H1 (cell line): Measurements from ENCODE around the gene PRCD. TPM values are rescaled to one million over a fixed set of nuclear protein-coding genes. Genes with fewer than 3 reads are reported as not detected.

Experiments
- CTCF ChIA-PET: fragments of 300-600 bp; sonication (Branson Sonifier 250); formaldehyde crosslinking; loops from one replicate; lab custom pipeline; 2021; ENCODE audit not compliant: partially characterized antibody; lab: Charles Lee
- POLR2A ChIA-PET: fragments of 300-600 bp; sonication (Branson Sonifier 250); formaldehyde crosslinking; loops from one replicate; lab custom pipeline; 2021; ENCODE audit warnings: inconsistent platforms; ENCODE audit not compliant: partially characterized antibody; lab: Charles Lee
- DNase-seq, 2 experiments: peaks; one replicate each; pipeline versions ENCODE4 v3.0.0 to v3.0.0-alpha.2; 2010 to 2022; ENCODE audit warnings: low spot score in 2 of 2, low read depth in 1 of 2, mixed read lengths in 1 of 2
- FAIRE-seq: peaks from 2 replicates; lab custom pipeline; 2011; peaks lifted over from hg19 to GRCh38; lab: Jason Lieb, UNC
- H2AFZ ChIP-seq: 2 replicates; pipeline ENCODE4 v1.8.1; 2012; ENCODE audit warnings: low read length, inconsistent platforms
- H2AK5ac ChIP-seq: 2 replicates; pipeline ENCODE4 v1.6.1; 2013; ENCODE audit warnings: low read depth, low read length
- H2BK120ac ChIP-seq: replicated peaks from 2 replicates; pipeline ENCODE3; 2013; ENCODE audit warnings: low read depth, low read length, inconsistent platforms
- H2BK12ac ChIP-seq: 2 replicates; pipeline ENCODE4 v1.6.1; 2013; ENCODE audit warnings: low read depth, low read length
- H2BK15ac ChIP-seq: 2 replicates; pipeline ENCODE4 v1.6.1; 2013; ENCODE audit warnings: low read length
- H2BK20ac ChIP-seq: 2 replicates; pipeline ENCODE4 v1.6.1; 2013; ENCODE audit warnings: low read length
- H2BK5ac ChIP-seq: 2 replicates; pipeline ENCODE4 v1.6.1; 2013; ENCODE audit warnings: low read depth, low read length
- H3K14ac ChIP-seq: 2 replicates; pipeline ENCODE4 v1.6.1; 2013; ENCODE audit warnings: inconsistent platforms; ENCODE audit not compliant: insufficient read length
- H3K18ac ChIP-seq: 2 replicates; pipeline ENCODE4 v1.6.1; 2013; ENCODE audit warnings: low read length; ENCODE audit errors: extremely low read depth
- H3K23ac ChIP-seq: 2 replicates; pipeline ENCODE4 v1.6.1; 2013; ENCODE audit warnings: inconsistent platforms; ENCODE audit not compliant: insufficient read length
- H3K23me2 ChIP-seq: 2 replicates; pipeline ENCODE4 v1.6.1; 2013; ENCODE audit warnings: low read depth, low read length
- H3K27ac ChIP-seq: 2 replicates; pipeline ENCODE4 v1.6.1; 2011; ENCODE audit warnings: low read depth, low read length, inconsistent platforms
- H3K27me3 ChIP-seq, 4 experiments: replicated peaks in 1 of 4; 1 replicate in 1 of 4; 2 replicates in 3 of 4; pipeline versions ENCODE4 v1.6.1 to v1.8.1; 2011 to 2013; ENCODE audit warnings: low read length in 3 of 4, mild to moderate bottlenecking in 3 of 4, inconsistent platforms in 2 of 4, mixed read lengths in 2 of 4, moderate library complexity in 1 of 4; ENCODE audit not compliant: control insufficient read depth in 3 of 4, insufficient read depth in 3 of 4; ENCODE audit errors: extremely low read depth in 1 of 4
- H3K36me3 ChIP-seq, 4 experiments: 2 replicates each; pipeline versions ENCODE4 v1.6.1 to v1.8.1; 2011 to 2013; ENCODE audit warnings: mild to moderate bottlenecking in 4 of 4, low read length in 3 of 4, moderate library complexity in 2 of 4, control low read depth in 1 of 4, inconsistent platforms in 1 of 4; ENCODE audit not compliant: insufficient read depth in 4 of 4, control insufficient read depth in 2 of 4
- H3K4ac ChIP-seq: replicated peaks from 2 replicates; pipeline ENCODE3; 2013; ENCODE audit warnings: low read length, low read depth, mixed read lengths, inconsistent platforms; ENCODE audit not compliant: insufficient read length
- H3K4me1 ChIP-seq, 4 experiments: replicated peaks in 1 of 4; 1 replicate in 1 of 4; 2 replicates in 3 of 4; pipeline versions ENCODE4 v1.6.1 to v1.8.1; 2011 to 2013; ENCODE audit warnings: low read length in 3 of 4, inconsistent platforms in 2 of 4, mixed read lengths in 1 of 4; ENCODE audit not compliant: insufficient read depth in 4 of 4, control insufficient read depth in 3 of 4
- H3K4me2 ChIP-seq, 2 experiments: 2 replicates each; pipeline versions ENCODE4 v1.6.1 to v1.8.1; 2011 to 2013; ENCODE audit warnings: low read depth in 2 of 2, low read length in 2 of 2, control low read depth in 1 of 2, inconsistent platforms in 1 of 2, mild to moderate bottlenecking in 1 of 2; ENCODE audit not compliant: insufficient read depth in 1 of 2
- H3K4me3 ChIP-seq, 4 experiments: fragments of 200-600, 300-600 bp in 1 of 4; sonication (generic), shearing (Covaris generic), sonication (Bioruptor Twin) in 1 of 4; 2 replicates each; pipeline versions ENCODE4 v1.5.1 to v1.8.1; 2011 to 2016; ENCODE audit warnings: low read length in 4 of 4, low read depth in 3 of 4, control low read depth in 2 of 4, inconsistent platforms in 2 of 4, mild to moderate bottlenecking in 2 of 4, mixed read lengths in 1 of 4, moderate library complexity in 1 of 4; ENCODE audit not compliant: insufficient read depth in 2 of 4; ENCODE audit errors: extremely low read depth in 1 of 4
- H3K56ac ChIP-seq: replicated peaks from 2 replicates; pipeline ENCODE3; 2013; ENCODE audit warnings: low read depth, mild to moderate bottlenecking, mixed read lengths, low read length, inconsistent platforms; ENCODE audit not compliant: insufficient read length
- H3K79me1 ChIP-seq: 2 replicates; pipeline ENCODE4 v1.6.1; 2013; ENCODE audit warnings: low read depth, low read length, control low read depth
- H3K79me2 ChIP-seq, 2 experiments: 2 replicates each; pipeline versions ENCODE4 v1.6.1 to v1.8.1; 2012 to 2013; ENCODE audit warnings: low read length in 2 of 2, mild to moderate bottlenecking in 2 of 2, inconsistent platforms in 1 of 2; ENCODE audit not compliant: insufficient read depth in 2 of 2, control insufficient read depth in 1 of 2
- H3K9ac ChIP-seq, 4 experiments: replicated peaks in 1 of 4; 1 replicate in 1 of 4; 2 replicates in 3 of 4; pipeline versions ENCODE4 v1.6.1 to v1.8.1; 2011 to 2013; ENCODE audit warnings: low read depth in 3 of 4, low read length in 3 of 4, control low read depth in 2 of 4, mild to moderate bottlenecking in 2 of 4, moderate library complexity in 2 of 4, inconsistent platforms in 1 of 4; ENCODE audit errors: extremely low read depth in 1 of 4
- H3K9me3 ChIP-seq, 2 experiments: 2 replicates each; pipeline versions ENCODE4 v1.6.1 to v1.8.1; 2012 to 2013; ENCODE audit warnings: mild to moderate bottlenecking in 2 of 2, moderate library complexity in 2 of 2, control low read depth in 1 of 2, inconsistent platforms in 1 of 2, low read depth in 1 of 2, low read length in 1 of 2, mixed read lengths in 1 of 2; ENCODE audit not compliant: insufficient read depth in 2 of 2
- H4K20me1 ChIP-seq, 2 experiments: replicated peaks in 1 of 2; 2 replicates each; pipeline versions ENCODE3 to v1.8.1; 2011 to 2013; ENCODE audit warnings: inconsistent platforms in 2 of 2, low read length in 2 of 2, mild to moderate bottlenecking in 1 of 2; ENCODE audit not compliant: insufficient read depth in 2 of 2, control insufficient read depth in 1 of 2
- H4K5ac ChIP-seq: 2 replicates; pipeline ENCODE4 v1.6.1; 2013; ENCODE audit warnings: low read length, low read depth, mixed read lengths, inconsistent platforms; ENCODE audit not compliant: insufficient read length
- H4K8ac ChIP-seq: 2 replicates; pipeline ENCODE4 v1.8.0; 2013; ENCODE audit warnings: mild to moderate bottlenecking, moderate library complexity, low read length, inconsistent platforms; ENCODE audit not compliant: insufficient read depth; ENCODE audit errors: extremely low read depth
- H4K91ac ChIP-seq: replicated peaks from 2 replicates; pipeline ENCODE3; 2013; ENCODE audit warnings: low read length, mixed read lengths, inconsistent platforms; ENCODE audit not compliant: insufficient read length
- ATF3 ChIP-seq: IDR thresholded peaks from 2 replicates; pipeline ENCODE4 v1.6.1; 2011; ENCODE audit warnings: low read depth, mild to moderate bottlenecking, low read length; ENCODE audit not compliant: insufficient read depth
- WGBS, 2 experiments: shearing (Covaris generic) in 1 of 2; methylation state at CpG; one replicate each; pipeline versions ENCODE4 v1.1.6 to v1.1.7; 2013 to 2015; ENCODE audit warnings: low lambda C conversion rate in 2 of 2, mixed read lengths in 2 of 2, inconsistent platforms in 1 of 2, low coverage in 1 of 2, missing lambda C conversion rate in 1 of 2; ENCODE audit not compliant: insufficient replicate concordance in 2 of 2, insufficient coverage in 1 of 2, insufficient read length in 1 of 2; ENCODE audit errors: extremely low coverage in 1 of 2, missing lambda C conversion rate in 1 of 2; 5-methylcytosine and 5-hydroxymethylcytosine counted together
- polyA plus RNA-seq, 7 experiments: library from polyadenylated mRNA; depleted of rRNA in 3 of 7; stranded (reverse) in 5 of 7; unstranded in 2 of 7; fragments of >200 nt in 5 of 7; fragments of 200-250 nt in 2 of 7; gene quantifications; 1 replicate in 5 of 7; 2 replicates in 1 of 7; 4 replicates in 1 of 7; pipeline versions ENCODE4 v1.2.1 to v1.2.3, GENCODE V29; 2011 to 2013; ENCODE audit warnings: missing spikeins in 2 of 7, mixed read lengths in 2 of 7
- total RNA-seq: library from RNA; stranded (reverse); fragmentation: NEBNext Ultra II Directional; extraction: Animal tissue kit (Norgen Biotek cat#: 25700); gene quantifications from 2 replicates; pipeline ENCODE4 v1.2.1, GENCODE V29; 2021

The PRCD gene
- total and polyA plus RNA-seq, 2 of the 8 experiments (the other 6 are each of a cell fraction or from before 2014, with no cell fraction given) = 0.77 to 2.1 TPM

- H4K8ac ChIP-seq = no peak overlapping the region
- H2AFZ ChIP-seq = no peak overlapping the region
- CTCF ChIA-PET = interaction anchor here (1.1 to 20.2 kb wide), 8 partner anchors 21 to 114 kb away, joined by 3 to 446 read pairs (median 8); partner anchors contain the start of gene AANAT
- H3K56ac ChIP-seq = no peak overlapping the region
- no peak overlapping the region for H2BK20ac ChIP-seq
- H2BK5ac ChIP-seq = no peak overlapping the region
- H3K79me1 ChIP-seq = peaks cover 12% of the 10 kb centered on the region
- H2BK12ac ChIP-seq = no peak overlapping the region
- no peaks in the 10 kb centered on the region for H3K27me3 ChIP-seq
- H3K23ac ChIP-seq = no peak overlapping the region
- H2BK120ac ChIP-seq = no peak overlapping the region
- TF ChIP-seq ATF3 = no peak
- DNase-seq (no peak), FAIRE-seq (no peak)
- no peak overlapping the region for H2AK5ac ChIP-seq
- H3K27ac ChIP-seq = no peak overlapping the region
- H3K36me3 ChIP-seq = no peaks in the 10 kb centered on the region
- WGBS, 2 experiments = 53% methylated on average over 15 of the region's 17 CpGs; no CpG with 5 or more reads in 1 of the 2 experiments
- H4K91ac ChIP-seq = no peak overlapping the region
- H2BK15ac ChIP-seq = no peak overlapping the region
- H3K23me2 ChIP-seq = peaks cover 7% of the 10 kb centered on the region; the same call in 1 of the 2 replicates
- no peaks in the 10 kb centered on the region for H3K9me3 ChIP-seq
- peaks cover 4 to 23% of the 10 kb centered on the region in 2 experiments for H4K20me1 ChIP-seq
- H3K4me3 ChIP-seq = peak overlapping the region; percentile 62 to 82 (median 76)
- H4K5ac ChIP-seq = no peak overlapping the region
- H3K79me2 ChIP-seq = peaks cover 0 to 6% of the 10 kb centered on the region in 2 experiments; a peak in 2 of 4 replicates
- H3K9ac ChIP-seq = peak overlapping the region in 2 of 4 experiments; percentile 56 to 64; a peak in 3 of 7 replicates
- POLR2A ChIA-PET = interaction anchor here (1.2 to 3.8 kb wide), 5 partner anchors 11 to 58 kb away, joined by 3 to 15 read pairs (median 4); partner anchors contain the start of gene PRCD
- peak overlapping the region; percentile 81 to 85 for H3K4me2 ChIP-seq
- no peak overlapping the region for H3K14ac ChIP-seq
- H3K18ac ChIP-seq = no peak overlapping the region
- no peak overlapping the region for H3K4ac ChIP-seq
- peaks cover 11 to 39% (median 34%) of the 10 kb centered on the region in 4 experiments for H3K4me1 ChIP-seq
Observed at GRCh38 chr17:76500074-76500746, 39.6 kb upstream of the PRCD start.
